T-helper 17 cell (primary cell): ENCODE measurements around the gene MLLT11. TPM values are rescaled to one million over a fixed set of nuclear protein-coding genes. Genes with fewer than 3 reads are reported as not detected.
A peak's percentile ranks its signal among the peaks of the same experiment; 100 is the strongest.

Experiments used
- ATAC-seq: fragments of 150-1000 bp; cut with Tn5 transposase; 2 replicates; pipeline ENCODE4 v1.10.0; 2021; ENCODE audit warnings: mild to moderate bottlenecking, moderate library complexity
- DNase-seq, 3 donors: peaks; one replicate each; pipeline versions ENCODE4 v3.0.0 to v3.0.0-alpha.2; 2020 to 2021
- H3K9me3 ChIP-seq: one replicate; pipeline ENCODE4 v1.7.0; 2013; ENCODE audit warnings: low read length, mild to moderate bottlenecking; ENCODE audit not compliant: control insufficient read depth, poor library complexity, severe bottlenecking
- H3K27ac Mint-ChIP-seq: one replicate; pipeline ENCODE4 v1.8.0; 2022; ENCODE audit warnings: mild to moderate bottlenecking, moderate library complexity, mixed read lengths
- H3K27me3 Mint-ChIP-seq: one replicate; pipeline ENCODE4 v1.8.0; 2022; ENCODE audit warnings: mixed read lengths
- H3K36me3 Mint-ChIP-seq: one replicate; pipeline ENCODE4 v1.8.0; 2022; ENCODE audit warnings: low read depth, mixed read lengths
- H3K4me1 Mint-ChIP-seq: one replicate; pipeline ENCODE4 v1.8.0; 2022; ENCODE audit warnings: mild to moderate bottlenecking, mixed read lengths
- H3K4me3 Mint-ChIP-seq: one replicate; pipeline ENCODE4 v1.8.0; 2022; ENCODE audit warnings: mild to moderate bottlenecking, moderate library complexity, mixed read lengths
- total RNA-seq, 4 donors: library from RNA in 2 of 4; stranded (reverse) in 2 of 4; gene quantifications; one replicate each; pipeline ENCODE4 v1.2.3 and lab custom pipeline; 2022 to 2026

The MLLT11 gene, protein sequence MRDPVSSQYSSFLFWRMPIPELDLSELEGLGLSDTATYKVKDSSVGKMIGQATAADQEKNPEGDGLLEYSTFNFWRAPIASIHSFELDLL
- total RNA-seq (1 to 10 TPM; 4.0 to 5.0 TPM), total RNA-seq (lab: John Stamatoyannopoulos, UW) (4.3 to 4.5 reads per million in 2 donors)

DNA sequence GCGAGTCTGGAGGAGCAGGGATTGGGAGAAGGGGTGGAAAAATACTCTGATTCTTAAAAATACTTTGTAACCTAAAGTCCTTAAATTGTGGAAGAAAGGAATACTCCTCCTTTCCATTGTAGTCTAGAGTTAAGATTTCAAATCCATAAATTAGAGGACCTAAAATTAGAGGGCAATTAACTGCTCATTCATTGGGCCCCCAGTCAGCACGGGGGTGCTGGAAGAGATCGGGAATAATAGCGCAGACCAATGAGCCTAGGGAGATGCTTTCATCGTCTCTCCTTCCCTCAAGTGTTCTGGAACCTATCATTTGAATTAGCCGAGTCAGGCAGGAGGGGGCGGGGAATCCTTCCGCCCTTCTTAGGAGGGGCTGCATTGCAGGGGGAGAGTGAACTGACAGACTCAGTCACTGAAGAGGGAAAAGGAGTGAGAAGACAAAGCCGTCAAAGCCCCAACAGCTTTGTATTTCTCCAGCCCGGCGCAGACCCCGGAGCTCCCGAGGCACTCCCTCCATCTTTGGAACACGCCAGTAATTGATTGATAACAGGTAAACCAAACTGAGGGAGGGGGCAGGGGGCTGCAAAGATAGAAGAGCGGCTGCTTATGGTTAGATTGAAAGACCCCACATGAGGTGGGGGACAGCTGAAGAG, at the start of gene MLLT11:
Gene MLLT11, plus strand, starts transcription at position 391 of the 650 bp plus-strand sequence. CDS start 6,828 bp downstream, outside the sequence.
- DNase-seq = no peak
- peaks cover 22% of the 10 kb centered on the region for H3K36me3 Mint-ChIP-seq
- peak within 1 kb of the TSS; percentile 99 for H3K27ac Mint-ChIP-seq
- no peaks in the 10 kb centered on the region for H3K9me3 ChIP-seq
- peaks cover 46% of the 10 kb centered on the region for H3K4me1 Mint-ChIP-seq
- ATAC-seq = no peak
- H3K27me3 Mint-ChIP-seq = no peaks in the 10 kb centered on the region
- H3K4me3 Mint-ChIP-seq = peak within 1 kb of the TSS; percentile 98

DNA sequence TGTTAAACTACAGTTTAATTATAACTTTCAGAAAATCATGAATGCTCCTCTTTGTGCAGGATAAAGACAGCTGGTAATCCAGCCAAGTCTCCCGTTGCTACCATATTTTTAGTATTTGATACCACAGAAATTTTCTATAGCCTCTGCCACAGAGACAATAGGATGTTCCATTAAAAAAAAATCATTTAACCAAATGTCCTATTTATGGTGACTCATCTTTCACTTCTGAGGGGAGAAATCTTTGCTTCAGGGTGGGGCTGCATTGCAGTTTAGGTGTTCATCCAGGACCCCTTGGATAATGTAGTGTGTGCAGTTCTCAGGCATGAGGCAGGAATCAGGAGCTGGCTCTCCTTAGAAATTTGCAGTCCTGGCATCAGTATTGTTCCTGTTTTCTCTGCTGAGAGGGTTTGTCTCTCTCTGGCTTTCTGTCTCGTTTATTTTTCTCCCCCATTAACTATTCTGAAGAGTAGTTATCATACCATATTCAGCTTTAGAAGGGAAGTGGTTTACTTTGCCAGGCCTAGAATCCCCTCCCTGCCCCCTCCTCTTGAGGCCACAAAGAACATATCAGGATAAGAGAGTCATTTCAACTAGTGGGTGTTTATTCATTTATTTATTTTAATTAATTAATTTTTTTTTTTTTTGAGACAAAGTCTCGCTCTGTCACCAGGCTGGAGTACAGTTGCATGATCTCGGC, 48.9 kb upstream of the MLLT11 start:
- H3K9me3 ChIP-seq = no peaks in the 10 kb centered on the region
- Mint-ChIP-seq H3K4me3 (no peak overlapping the region), H3K36me3 (no peaks in the 10 kb centered on the region), H3K27ac (no peak overlapping the region), H3K27me3 (no peaks in the 10 kb centered on the region), H3K4me1 (peaks cover 39% of the 10 kb centered on the region)
- DNase-seq (no peak), ATAC-seq (no peak)

DNA sequence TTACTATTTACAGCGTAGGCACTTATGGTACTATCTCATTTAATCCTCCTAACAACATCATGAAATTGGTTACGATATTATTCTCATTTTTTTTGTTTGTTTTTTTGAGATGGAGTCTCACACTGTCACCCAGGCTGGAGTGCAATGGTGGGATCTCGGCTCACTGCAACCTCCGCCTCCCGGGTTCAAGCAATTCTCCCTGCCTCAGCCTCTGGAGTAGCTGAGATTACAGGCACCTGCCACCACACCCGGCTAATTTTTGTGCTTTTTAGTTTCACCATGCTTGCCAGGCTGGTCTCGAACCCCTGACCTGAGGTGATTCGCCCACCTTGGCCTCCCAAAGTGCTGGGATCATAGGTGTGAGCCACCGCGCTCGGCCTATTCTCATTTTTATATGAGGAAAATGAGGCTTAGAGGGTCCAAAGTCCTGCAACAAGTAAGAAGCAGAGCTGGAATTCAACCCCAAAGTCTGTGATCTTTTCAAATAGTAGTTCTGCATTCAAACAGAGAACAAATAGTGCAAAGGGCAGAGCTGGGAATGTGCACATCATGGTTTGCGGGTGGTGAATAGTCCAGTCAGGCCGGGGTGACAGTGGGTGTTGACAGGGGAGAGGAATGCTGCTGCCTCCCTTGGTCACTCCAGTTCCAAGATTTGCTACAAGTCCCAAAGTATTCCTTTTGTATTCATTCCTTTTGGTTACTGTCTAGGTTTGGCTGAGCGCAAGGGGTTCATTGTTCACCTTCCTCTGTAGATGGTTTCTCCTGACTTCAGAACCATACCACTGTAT, 47.3 kb upstream of the MLLT11 start:
- Mint-ChIP-seq H3K27ac (peak overlapping the region; percentile 51), H3K4me3 (no peak overlapping the region), H3K36me3 (no peaks in the 10 kb centered on the region), H3K4me1 (peaks cover 25% of the 10 kb centered on the region), H3K27me3 (no peaks in the 10 kb centered on the region)
- H3K9me3 ChIP-seq = no peaks in the 10 kb centered on the region
- ATAC-seq (no peak), DNase-seq (no peak)

DNA sequence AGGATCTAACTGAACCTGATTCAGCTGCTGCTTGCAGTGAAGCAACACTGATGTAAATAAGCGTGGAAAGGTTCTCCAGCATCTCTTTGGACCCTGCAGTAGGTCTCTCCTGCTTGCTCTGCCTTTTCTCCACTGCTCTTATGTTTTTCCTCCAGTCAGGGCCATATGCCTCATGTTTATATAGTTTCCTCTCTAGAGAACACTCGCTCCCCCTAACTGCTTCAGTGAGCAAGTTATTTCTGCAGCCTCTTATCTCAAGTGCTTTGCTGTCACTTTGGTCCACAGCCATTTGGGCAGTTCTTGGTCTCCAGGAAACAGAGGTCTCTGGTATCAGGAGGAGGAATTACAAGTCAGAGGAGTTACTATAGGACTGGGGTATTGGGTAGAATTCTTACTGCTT, 46.7 kb upstream of the MLLT11 start:
- peaks cover 21% of the 10 kb centered on the region for H3K4me1 Mint-ChIP-seq
- no peaks in the 10 kb centered on the region for H3K27me3 Mint-ChIP-seq
- ATAC-seq (no peak), DNase-seq (no peak)
- H3K9me3 ChIP-seq = no peaks in the 10 kb centered on the region
- no peak overlapping the region for H3K27ac Mint-ChIP-seq
- H3K36me3 Mint-ChIP-seq = no peaks in the 10 kb centered on the region
- no peak overlapping the region for H3K4me3 Mint-ChIP-seq

DNA sequence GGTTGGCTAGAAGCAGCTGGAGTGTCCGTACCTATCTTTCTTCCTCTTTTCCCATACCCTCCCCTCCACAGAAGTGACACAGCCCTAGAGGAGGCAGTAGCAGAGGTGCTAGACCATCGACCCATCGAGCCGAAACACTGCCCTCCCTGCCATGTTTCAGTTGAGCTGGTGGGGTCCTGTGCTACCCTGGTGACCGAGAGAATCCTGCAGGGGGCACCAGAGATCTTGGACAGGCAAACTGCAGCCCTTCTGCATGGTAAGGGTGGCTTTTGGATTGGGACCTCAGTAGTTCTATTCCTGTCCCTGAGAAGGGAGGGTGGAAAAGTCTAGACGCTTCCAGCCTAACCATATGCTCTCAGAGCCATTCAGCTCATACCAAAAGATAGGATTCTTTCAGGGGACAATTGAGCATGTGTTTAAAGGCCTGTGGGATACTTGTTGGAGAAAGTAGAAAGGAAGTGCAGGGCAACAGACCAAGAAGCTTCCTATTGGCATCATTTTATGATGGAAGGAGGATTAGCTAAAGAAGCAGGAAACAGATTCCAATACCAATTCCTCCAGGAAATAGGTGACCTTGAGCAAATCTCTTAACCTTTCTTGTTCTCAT, 35.6 kb upstream of the MLLT11 start:
- Mint-ChIP-seq H3K4me1 (peaks cover 10% of the 10 kb centered on the region), H3K27me3 (no peaks in the 10 kb centered on the region), H3K36me3 (peaks cover 2% of the 10 kb centered on the region), H3K27ac (no peak overlapping the region), H3K4me3 (peak overlapping the region; percentile 52)
- no peaks in the 10 kb centered on the region for H3K9me3 ChIP-seq
- ATAC-seq = peak; percentile 99
- DNase-seq = peak; percentile 67 to 84 (median 70)

DNA sequence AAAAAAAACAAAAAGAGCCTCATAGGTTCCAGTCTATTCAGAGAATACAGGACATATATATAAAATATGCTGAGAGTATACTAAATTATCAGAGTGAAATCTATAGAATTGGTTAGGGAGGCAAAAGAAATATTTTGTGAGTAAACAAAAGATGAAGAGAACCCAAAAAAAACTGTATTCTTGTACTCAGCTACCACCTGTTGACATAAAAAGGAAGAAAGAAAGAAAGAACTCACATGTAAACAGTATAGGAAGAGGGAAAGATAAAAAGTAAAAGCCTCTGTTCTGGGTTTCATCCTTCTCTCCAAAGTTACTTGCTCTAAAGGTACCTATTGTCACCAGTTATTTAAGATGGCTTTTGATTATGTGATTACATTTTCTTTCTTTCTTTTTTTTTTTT, 33.7 kb upstream of the MLLT11 start:
- no peak overlapping the region for H3K4me3 Mint-ChIP-seq
- H3K36me3 Mint-ChIP-seq = peaks cover 6% of the 10 kb centered on the region
- no peaks in the 10 kb centered on the region for H3K27me3 Mint-ChIP-seq
- peaks cover 13% of the 10 kb centered on the region for H3K4me1 Mint-ChIP-seq
- no peak for ATAC-seq
- no peak overlapping the region for H3K27ac Mint-ChIP-seq
- H3K9me3 ChIP-seq = no peaks in the 10 kb centered on the region
- no peak for DNase-seq

DNA sequence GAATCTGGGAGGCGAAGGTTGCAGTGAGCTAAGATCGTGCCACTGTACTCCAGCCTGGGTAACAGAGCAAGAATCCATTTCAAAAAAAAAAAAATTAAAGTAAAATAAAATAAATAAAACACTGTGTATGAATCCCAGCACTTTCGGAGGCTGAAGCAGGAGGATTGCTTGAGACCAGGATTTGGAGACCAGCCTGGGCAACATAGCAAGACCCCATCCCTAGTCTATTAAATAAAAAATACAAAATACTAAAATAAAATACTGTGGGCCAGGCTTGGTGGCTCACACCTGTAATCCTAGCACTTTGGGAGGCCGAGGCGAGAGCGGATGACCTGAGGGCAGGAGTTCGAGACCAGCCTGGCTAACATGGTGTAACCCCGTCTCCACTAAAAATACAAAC, 28.0 kb upstream of the MLLT11 start:
- no peaks in the 10 kb centered on the region for H3K27me3 Mint-ChIP-seq
- DNase-seq (no peak), ATAC-seq (no peak)

DNA sequence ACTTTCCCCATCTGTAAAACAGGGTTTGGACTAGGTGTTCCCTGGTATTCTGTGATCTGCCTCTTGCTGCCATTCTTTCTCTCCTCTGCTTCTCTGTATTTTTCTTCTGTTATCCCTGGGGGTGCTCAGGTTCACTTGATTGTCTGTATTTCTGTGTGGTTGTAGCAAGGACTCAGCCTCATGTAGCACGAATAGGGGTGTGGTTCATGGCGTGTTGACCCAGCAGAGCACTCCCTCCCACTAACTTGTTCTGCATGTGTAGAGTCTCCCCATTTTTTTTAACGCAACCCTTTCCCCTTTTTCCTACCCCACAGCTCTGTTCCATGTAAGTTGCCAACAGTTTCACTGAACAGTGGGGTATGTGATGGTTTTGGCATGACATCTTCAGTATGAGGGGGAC, 25.0 kb upstream of the MLLT11 start:
- Mint-ChIP-seq H3K27me3 (no peaks in the 10 kb centered on the region), H3K4me3 (no peak overlapping the region), H3K36me3 (peaks cover 7% of the 10 kb centered on the region), H3K4me1 (peaks cover 25% of the 10 kb centered on the region), H3K27ac (peak overlapping the region; percentile 16)
- no peaks in the 10 kb centered on the region for H3K9me3 ChIP-seq
- no peak for ATAC-seq
- DNase-seq = no peak

More for the DNA sequence above, 28.0 kb upstream of the MLLT11 start:
- H3K4me1 Mint-ChIP-seq = peaks cover 19% of the 10 kb centered on the region
- no peaks in the 10 kb centered on the region for H3K9me3 ChIP-seq
- peaks cover 7% of the 10 kb centered on the region for H3K36me3 Mint-ChIP-seq
- no peak overlapping the region for H3K27ac Mint-ChIP-seq
- no peak overlapping the region for H3K4me3 Mint-ChIP-seq

DNA sequence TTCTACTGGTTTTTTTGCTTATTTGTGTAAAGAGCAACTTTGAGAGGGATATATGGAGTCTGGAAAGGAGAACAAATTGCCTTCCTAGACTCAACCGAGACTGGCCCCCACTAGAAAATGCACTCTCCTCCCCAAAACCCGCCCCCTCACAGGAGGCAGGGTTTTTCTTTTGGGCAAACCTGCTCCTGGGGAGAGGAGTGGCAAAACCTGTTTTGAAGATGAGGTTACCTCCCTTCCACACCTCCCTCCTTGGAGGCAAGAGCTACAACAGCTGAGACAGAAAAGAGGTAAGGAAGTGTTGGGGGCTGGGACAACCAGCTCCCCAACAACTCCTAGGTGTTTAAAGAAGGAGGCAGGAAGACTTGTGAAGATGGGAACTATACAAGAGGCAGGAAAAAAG, 23.8 kb upstream of the MLLT11 start, which contains the start of gene BNIPL:
Gene BNIPL, plus strand, starts transcription at position 231 of the 400 bp plus-strand sequence. Its CDS starts 140 bp downstream, at position 371.
- ATAC-seq (no peak), DNase-seq (no peak)
- H3K27ac Mint-ChIP-seq = peak within 1 kb of the TSS; percentile 16
- no peak within 1 kb of the TSS for H3K4me3 Mint-ChIP-seq
- no peaks in the 10 kb centered on the region for H3K27me3 Mint-ChIP-seq
- H3K36me3 Mint-ChIP-seq = peaks cover 4% of the 10 kb centered on the region
- H3K4me1 Mint-ChIP-seq = peaks cover 25% of the 10 kb centered on the region
- H3K9me3 ChIP-seq = no peaks in the 10 kb centered on the region

DNA sequence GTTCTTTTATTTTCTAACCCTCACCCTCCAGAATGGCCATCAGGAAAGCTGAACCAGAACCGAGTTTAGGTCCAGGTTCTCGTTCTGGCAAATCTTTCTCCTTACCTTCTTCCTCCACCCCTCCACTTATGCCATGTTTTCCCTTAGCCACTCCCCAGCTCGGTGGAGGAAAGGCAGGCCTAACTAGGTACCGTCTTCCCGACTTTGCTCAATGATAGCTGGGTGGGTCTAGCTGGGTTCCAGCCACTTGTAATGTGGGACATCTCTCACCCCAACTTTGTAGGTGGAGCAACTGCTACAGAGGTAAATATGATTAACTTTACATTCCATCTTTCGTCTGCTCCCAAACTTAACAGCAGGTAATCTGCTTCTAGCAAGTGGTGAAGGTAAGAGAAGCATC, 23.2 kb upstream of the MLLT11 start:
- H3K36me3 Mint-ChIP-seq = peaks cover 2% of the 10 kb centered on the region
- no peak overlapping the region for H3K4me3 Mint-ChIP-seq
- no peaks in the 10 kb centered on the region for H3K27me3 Mint-ChIP-seq
- no peaks in the 10 kb centered on the region for H3K9me3 ChIP-seq
- ATAC-seq (no peak), DNase-seq (no peak)
- no peak overlapping the region for H3K27ac Mint-ChIP-seq
- H3K4me1 Mint-ChIP-seq = peaks cover 22% of the 10 kb centered on the region

DNA sequence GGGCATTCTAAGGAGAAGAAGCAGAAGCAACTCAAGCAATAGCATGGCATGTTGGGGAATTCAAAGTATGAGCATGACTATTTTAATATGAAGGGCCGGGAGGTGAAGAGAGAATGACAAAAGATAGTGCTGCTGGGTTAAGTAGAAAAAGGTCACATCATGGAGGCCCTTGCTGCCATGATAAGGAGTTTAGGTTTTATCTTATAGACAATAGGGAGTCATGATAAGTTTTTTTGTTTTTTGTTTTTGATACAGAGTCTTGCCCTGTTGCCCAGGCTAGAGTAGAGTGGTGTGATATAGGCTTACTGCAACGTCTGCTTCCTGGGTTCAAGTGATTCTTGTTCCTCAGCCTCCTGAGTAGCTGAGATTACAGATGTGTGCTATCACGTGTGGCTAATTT, 20.7 kb upstream of the MLLT11 start:
- H3K36me3 Mint-ChIP-seq = peaks cover 3% of the 10 kb centered on the region
- DNase-seq (no peak), ATAC-seq (no peak)
- peaks cover 36% of the 10 kb centered on the region for H3K4me1 Mint-ChIP-seq
- no peaks in the 10 kb centered on the region for H3K27me3 Mint-ChIP-seq
- peak overlapping the region; percentile 32 for H3K27ac Mint-ChIP-seq
- no peaks in the 10 kb centered on the region for H3K9me3 ChIP-seq
- H3K4me3 Mint-ChIP-seq = peak overlapping the region; percentile 21

DNA sequence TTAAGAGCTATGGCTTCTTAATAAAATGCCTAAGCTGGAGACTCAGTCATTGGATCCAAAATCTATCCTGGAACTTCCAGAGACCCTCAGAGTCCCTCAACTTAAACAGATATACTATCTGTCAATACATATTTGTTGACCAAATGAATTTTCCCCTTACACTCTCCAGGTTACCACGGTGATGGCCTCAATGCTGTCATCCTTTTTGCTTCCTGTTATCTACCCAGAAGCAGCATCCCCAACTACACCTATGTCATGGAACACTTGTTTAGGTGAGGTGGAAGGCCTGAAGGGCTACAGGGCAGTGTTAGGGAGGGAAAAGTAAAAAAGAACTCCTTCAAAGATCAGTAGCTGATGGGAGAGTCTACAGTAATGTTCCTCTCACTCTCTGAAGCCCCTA, 17.0 kb upstream of the MLLT11 start:
- ATAC-seq (peak; percentile 23), DNase-seq (no peak)
- H3K4me1 Mint-ChIP-seq = peaks cover 40% of the 10 kb centered on the region

DNA sequence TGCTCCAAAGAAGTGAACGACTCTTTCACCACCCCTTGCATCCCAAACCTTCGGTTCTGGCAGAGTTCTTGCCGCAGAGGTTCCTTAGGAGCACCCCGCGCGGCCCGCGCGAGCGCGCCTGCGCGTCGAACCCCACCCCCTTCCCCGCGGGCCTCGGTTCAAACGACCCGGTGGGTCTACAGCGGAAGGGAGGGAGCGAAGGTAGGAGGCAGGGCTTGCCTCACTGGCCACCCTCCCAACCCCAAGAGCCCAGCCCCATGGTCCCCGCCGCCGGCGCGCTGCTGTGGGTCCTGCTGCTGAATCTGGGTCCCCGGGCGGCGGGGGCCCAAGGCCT, 12.6 kb upstream of the MLLT11 start, which contains the start of gene C1orf56:
Gene C1orf56, plus strand, starts transcription at position 161 of the 334 bp plus-strand sequence. Its CDS starts 97 bp downstream, at position 258.
- H3K9me3 ChIP-seq = no peaks in the 10 kb centered on the region
- no peaks in the 10 kb centered on the region for H3K27me3 Mint-ChIP-seq
- peaks cover 3% of the 10 kb centered on the region for H3K36me3 Mint-ChIP-seq
- DNase-seq (peak in 2 of 3 donors; percentile 41 to 51), ATAC-seq (peak; percentile 46)
- peaks cover 53% of the 10 kb centered on the region for H3K4me1 Mint-ChIP-seq
- peak within 1 kb of the TSS; percentile 90 for H3K27ac Mint-ChIP-seq
- H3K4me3 Mint-ChIP-seq = peak within 1 kb of the TSS; percentile 91

More for the DNA sequence above, 17.0 kb upstream of the MLLT11 start:
- H3K27ac Mint-ChIP-seq = peak overlapping the region; percentile 67
- H3K27me3 Mint-ChIP-seq = no peaks in the 10 kb centered on the region
- no peak overlapping the region for H3K4me3 Mint-ChIP-seq
- peaks cover 3% of the 10 kb centered on the region for H3K36me3 Mint-ChIP-seq
- no peaks in the 10 kb centered on the region for H3K9me3 ChIP-seq
